ENCODE results near the gene MICAL1.

Gene MICAL1

GRCh38 chr6:109406196-109406595 is 49.4 kb downstream of the MICAL1 start:
- Histone ChIP-seq H3K4me1 (no peaks in the 10 kb centered on the region), H3K4me3 (no peak overlapping the region), H3K36me3 (replicated peaks) (no peaks in the 10 kb centered on the region), H3K9me3 (no peaks in the 10 kb centered on the region), H3K27me3 (ENCODE audit: low read depth) (peaks cover 3% of the 10 kb centered on the region; the same call in 1 of the 2 replicates)
- in situ Hi-C loops (cut with MboI; ENCODE audit: low sequenced_read_pairs): no loop called here
- DNase-seq (ENCODE audit: low spot score in 2 of 2): no peak

GRCh38 chr6:109397020-109397419 is 58.6 kb downstream of the MICAL1 start:
- in situ Hi-C loops (cut with MboI; ENCODE audit: low sequenced_read_pairs): loop anchor here (25.0 kb wide), 1 partner anchor 860 kb away; no protein-coding TSS in a partner anchor
- DNase-seq (ENCODE audit: low spot score in 2 of 2): no peak
- Histone ChIP-seq H3K36me3 (replicated peaks) (no peaks in the 10 kb centered on the region), H3K4me1 (no peaks in the 10 kb centered on the region), H3K27me3 (ENCODE audit: low read depth) (no peaks in the 10 kb centered on the region), H3K9me3 (no peaks in the 10 kb centered on the region), H3K4me3 (no peak overlapping the region)

- no peaks in the 10 kb centered on the region for H3K9me3 ChIP-seq
- no peaks in the 10 kb centered on the region for H3K36me3 ChIP-seq (replicated peaks)
- DNase-seq (ENCODE audit: low spot score in 2 of 2): no peak
- no peak overlapping the region for H3K4me3 ChIP-seq
- no peaks in the 10 kb centered on the region for H3K4me1 ChIP-seq
- H3K27me3 ChIP-seq (ENCODE audit: low read depth): no peaks in the 10 kb centered on the region
- in situ Hi-C loops (cut with MboI; ENCODE audit: low sequenced_read_pairs): loop anchor here (25.0 kb wide), 1 partner anchor 859 kb away; no protein-coding TSS in a partner anchor
These were observed 59.4 kb downstream of the MICAL1 start for GRCh38 chr6:109396046-109396718.
